Keratinocyte (primary cell): ENCODE measurements around the gene KRT34. TPM values are rescaled to one million over a fixed set of nuclear protein-coding genes. Genes with fewer than 3 reads are reported as not detected.

Experiments used
- DNase-seq: peaks from one replicate; pipeline ENCODE4 v3.0.0-alpha.2; 2011; ENCODE audit warnings: low read depth, missing footprints, low spot score
- FAIRE-seq: peaks from 2 replicates; lab custom pipeline; 2011; peaks lifted over from hg19 to GRCh38; lab: Jason Lieb, UNC
- H2AFZ ChIP-seq: 2 replicates; pipeline ENCODE4 v1.6.0; 2012; ENCODE audit warnings: low read length, control low read depth, inconsistent platforms; ENCODE audit not compliant: control insufficient read depth
- H3K27ac ChIP-seq: 2 replicates; pipeline ENCODE4 v1.5.1; 2011; ENCODE audit warnings: low read length; ENCODE audit not compliant: control insufficient read depth, insufficient read depth
- H3K27me3 ChIP-seq: 3 replicates; pipeline ENCODE4 v1.6.0; 2011; ENCODE audit warnings: low read length; ENCODE audit not compliant: control insufficient read depth, insufficient read depth; ENCODE audit errors: extremely low read depth
- H3K36me3 ChIP-seq, 2 experiments: 2 replicates in 1 of 2; 3 replicates in 1 of 2; pipeline ENCODE4 v1.5.1; 2011; ENCODE audit warnings: low read length in 2 of 2, mild to moderate bottlenecking in 1 of 2; ENCODE audit not compliant: control insufficient read depth in 2 of 2, insufficient read depth in 2 of 2; ENCODE audit errors: extremely low read depth in 1 of 2
- H3K4me1 ChIP-seq: 3 replicates; pipeline ENCODE4 v1.5.1; 2011; ENCODE audit warnings: low read length; ENCODE audit not compliant: control insufficient read depth, insufficient read depth; ENCODE audit errors: extremely low read depth
- H3K4me2 ChIP-seq: 3 replicates; pipeline ENCODE4 v1.6.0; 2011; ENCODE audit warnings: low read depth, low read length; ENCODE audit not compliant: control insufficient read depth, insufficient read depth; ENCODE audit errors: extremely low read depth
- H3K4me3 ChIP-seq, 3 experiments: fragments of 200-600 bp in 1 of 3; sonication (generic) in 1 of 3; 2 replicates in 2 of 3; 3 replicates in 1 of 3; pipeline ENCODE4 v1.5.1; 2011 to 2016; ENCODE audit warnings: low read length in 3 of 3, mild to moderate bottlenecking in 3 of 3, control low read depth in 2 of 3, inconsistent platforms in 1 of 3, low read depth in 1 of 3, mixed read lengths in 1 of 3, mixed run types in 1 of 3, moderate library complexity in 1 of 3; ENCODE audit not compliant: control insufficient read depth in 2 of 3, insufficient read depth in 2 of 3; ENCODE audit errors: extremely low read depth in 1 of 3
- H3K79me2 ChIP-seq: 2 replicates; pipeline ENCODE4 v1.6.0; 2012; ENCODE audit warnings: low read length; ENCODE audit not compliant: control insufficient read depth, insufficient read depth
- H3K9ac ChIP-seq: 3 replicates; pipeline ENCODE4 v1.6.0; 2011; ENCODE audit warnings: low read length; ENCODE audit not compliant: control insufficient read depth, insufficient read depth; ENCODE audit errors: extremely low read depth
- H3K9me1 ChIP-seq: 3 replicates; pipeline ENCODE4 v1.6.0; 2011; ENCODE audit warnings: low read length; ENCODE audit not compliant: control insufficient read depth, insufficient read depth; ENCODE audit errors: extremely low read depth
- H3K9me3 ChIP-seq: 2 replicates; pipeline ENCODE4 v1.5.1; 2012; ENCODE audit warnings: low read depth, low read length; ENCODE audit not compliant: control insufficient read depth
- H4K20me1 ChIP-seq: 3 replicates; pipeline ENCODE4 v1.6.0; 2011; ENCODE audit warnings: low read length; ENCODE audit not compliant: control insufficient read depth, insufficient read depth; ENCODE audit errors: extremely low read depth
- CTCF ChIP-seq, 3 experiments: IDR thresholded peaks in 1 of 3; conservative IDR thresholded peaks in 1 of 3; optimal IDR thresholded peaks in 1 of 3; 2 replicates in 2 of 3; 3 replicates in 1 of 3; pipeline versions ENCODE3 to v1.5.1; 2011; ENCODE audit warnings: low read length in 3 of 3, mild to moderate bottlenecking in 3 of 3, moderate library complexity in 2 of 3, control low read depth in 1 of 3, inconsistent platforms in 1 of 3; ENCODE audit not compliant: insufficient read depth in 2 of 3; ENCODE audit errors: extremely low read depth in 1 of 3
- EZH2 ChIP-seq: IDR thresholded peaks from one replicate; pipeline ENCODE4 v1.6.1; 2012; ENCODE audit warnings: inconsistent platforms, mild to moderate bottlenecking, low read length, moderate library complexity
- dilution Hi-C: fragments of 300-500 bp; cut with MboI; formaldehyde crosslinking; loops from one replicate; pipeline ENCODE4 v1.7.0; 2020; ENCODE audit warnings: low sequenced_read_pairs; ENCODE audit not compliant: extremely low pct_ligation_motif_present
- polyA plus RNA-seq, 5 experiments: library from polyadenylated mRNA; depleted of rRNA in 3 of 5; stranded (reverse) in 3 of 5; stranded (forward) in 1 of 5; unstranded in 1 of 5; fragments of >200 nt; gene quantifications; 1 replicate in 1 of 5; 2 replicates in 3 of 5; 3 replicates in 1 of 5; pipeline versions ENCODE4 v1.2.1 to v1.2.3, GENCODE V29; 2011 to 2012; ENCODE audit warnings: missing spikeins in 2 of 5, low read depth in 1 of 5, low replicate concordance in 1 of 5

The KRT34 gene
- polyA plus RNA-seq, 1 donor (not counting 4 experiments of a cell fraction or from before 2014, with no cell fraction given) = 4.8 TPM

- Histone ChIP-seq H3K9ac (no peak overlapping the region), H3K9me1 (peaks cover 2% of the 10 kb centered on the region), H3K36me3 (no peaks in the 10 kb centered on the region), H3K4me2 (no peak overlapping the region), H3K4me3 (no peak overlapping the region), H3K79me2 (no peaks in the 10 kb centered on the region), H3K9me3 (no peaks in the 10 kb centered on the region), H3K27me3 (no peaks in the 10 kb centered on the region), H3K4me1 (peaks cover 48% of the 10 kb centered on the region), H3K27ac (peak overlapping the region; percentile 11), H2AFZ (no peak overlapping the region), H4K20me1 (no peaks in the 10 kb centered on the region)
- dilution Hi-C loops = no loop called here
- no peak for FAIRE-seq
- DNase-seq = no peak
- TF ChIP-seq CTCF (optimal IDR thresholded peaks at IDR 0.05 in 1 of 3, IDR thresholded peaks at IDR 0.05 in 1 of 3, conservative IDR thresholded peaks at IDR 0.05 in 1 of 3; ENCODE audit: extremely low read depth in 1 of 3, insufficient read depth in 2 of 3, low read length in 3 of 3) (no peak), EZH2 (no peak)
These were observed 35.0 kb upstream of the KRT34 start for GRCh38 chr17:41417127-41417526.

GRCh38 chr17:41416479-41416878, 34.4 kb upstream of the KRT34 start:
- Histone ChIP-seq H3K4me2 (no peak overlapping the region), H3K79me2 (no peaks in the 10 kb centered on the region), H3K9me3 (no peaks in the 10 kb centered on the region), H3K27ac (no peak overlapping the region), H3K36me3 (no peaks in the 10 kb centered on the region), H2AFZ (no peak overlapping the region), H3K9me1 (peaks cover 2% of the 10 kb centered on the region), H3K27me3 (no peaks in the 10 kb centered on the region), H4K20me1 (no peaks in the 10 kb centered on the region), H3K9ac (no peak overlapping the region), H3K4me1 (peaks cover 44% of the 10 kb centered on the region), H3K4me3 (no peak overlapping the region)
- DNase-seq (no peak), FAIRE-seq (no peak)
- TF ChIP-seq EZH2 (no peak), CTCF (optimal IDR thresholded peaks at IDR 0.05 in 1 of 3, IDR thresholded peaks at IDR 0.05 in 1 of 3, conservative IDR thresholded peaks at IDR 0.05 in 1 of 3; ENCODE audit: extremely low read depth in 1 of 3, insufficient read depth in 2 of 3, low read length in 3 of 3) (no peak)
- dilution Hi-C loops = no loop called here
